Measurements from ENCODE around the gene PANX3.

PANX3 gene

GRCh38 chr11:124611064-124611463, at the start of gene PANX3:
Gene PANX3 (plus strand): TSS chr11:124611428. CDS start chr11:124611557, 129 bp downstream.
- Histone ChIP-seq H3K9ac (ENCODE audit: low read depth, low read length) (no peak within 1 kb of the TSS), H3K9me3 (ENCODE audit: control insufficient read depth, insufficient read depth, low read length) (no peaks in the 10 kb centered on the region), H3K36me3 (ENCODE audit: insufficient read depth, low read length) (no peaks in the 10 kb centered on the region), H3K4me1 (ENCODE audit: insufficient read depth, low read length) (no peaks in the 10 kb centered on the region)

- Histone ChIP-seq H3K9me3 (ENCODE audit: control insufficient read depth, insufficient read depth, low read length) (no peaks in the 10 kb centered on the region; the same call in 1 of the 2 replicates), H3K9ac (ENCODE audit: low read depth, low read length) (no peak within 1 kb of the TSS), H3K36me3 (ENCODE audit: insufficient read depth, low read length) (no peaks in the 10 kb centered on the region)
These were observed 41.5 kb upstream of the PANX3 start, which contains the start of gene OR8A1 for GRCh38 chr11:124569697-124570096. Gene OR8A1 (plus strand): TSS chr11:124569997. CDS start chr11:124570120, 123 bp downstream.

GRCh38 chr11:124570160-124570559, 41.1 kb upstream of the PANX3 start:
- Histone ChIP-seq H3K4me1 (ENCODE audit: insufficient read depth, low read length) (no peaks in the 10 kb centered on the region), H3K36me3 (ENCODE audit: insufficient read depth, low read length) (no peaks in the 10 kb centered on the region), H3K9me3 (ENCODE audit: control insufficient read depth, insufficient read depth, low read length) (no peaks in the 10 kb centered on the region; the same call in 1 of the 2 replicates), H3K9ac (ENCODE audit: low read depth, low read length) (no peak overlapping the region)

More at GRCh38 chr11:124569697-124570096, 41.5 kb upstream of the PANX3 start, which contains the start of gene OR8A1:
- no peaks in the 10 kb centered on the region for H3K4me1 ChIP-seq (ENCODE audit: insufficient read depth, low read length)

- H3K9me3 ChIP-seq (ENCODE audit: control insufficient read depth, insufficient read depth, low read length): no peaks in the 10 kb centered on the region; the same call in 1 of the 2 replicates
- H3K9ac ChIP-seq (ENCODE audit: low read depth, low read length): no peak overlapping the region
- no peaks in the 10 kb centered on the region for H3K36me3 ChIP-seq (ENCODE audit: insufficient read depth, low read length)
These were observed 33.4 kb upstream of the PANX3 start for GRCh38 chr11:124577716-124578427.

DNA sequence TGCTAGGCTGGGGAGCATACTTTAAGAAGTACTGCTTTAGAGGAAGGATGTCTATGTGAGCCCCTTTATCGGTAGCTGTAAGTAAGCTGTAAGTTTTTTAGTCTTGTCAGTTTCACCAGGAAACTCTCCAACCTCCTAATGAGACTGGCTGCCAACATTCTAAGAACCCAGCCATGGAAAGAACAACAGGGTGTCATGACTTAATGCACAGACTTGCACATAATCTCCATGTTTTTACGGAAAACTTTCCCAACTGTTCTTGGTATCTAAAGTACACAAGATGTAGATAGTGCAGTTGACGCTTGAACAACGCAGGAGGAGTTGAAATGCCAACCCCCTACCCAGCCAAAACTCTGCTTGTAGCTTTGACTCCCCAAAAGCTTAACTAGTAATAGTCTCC, 32.5 kb upstream of the PANX3 start:
- Histone ChIP-seq H3K9me3 (ENCODE audit: control insufficient read depth, insufficient read depth, low read length) (no peaks in the 10 kb centered on the region), H3K4me1 (ENCODE audit: insufficient read depth, low read length) (no peaks in the 10 kb centered on the region; the same call in 1 of the 2 replicates), H3K36me3 (ENCODE audit: insufficient read depth, low read length) (no peaks in the 10 kb centered on the region), H3K9ac (ENCODE audit: low read depth, low read length) (no peak overlapping the region)

More at GRCh38 chr11:124577716-124578427, 33.4 kb upstream of the PANX3 start:
- no peaks in the 10 kb centered on the region; the same call in 1 of the 2 replicates for H3K4me1 ChIP-seq (ENCODE audit: insufficient read depth, low read length)

DNA sequence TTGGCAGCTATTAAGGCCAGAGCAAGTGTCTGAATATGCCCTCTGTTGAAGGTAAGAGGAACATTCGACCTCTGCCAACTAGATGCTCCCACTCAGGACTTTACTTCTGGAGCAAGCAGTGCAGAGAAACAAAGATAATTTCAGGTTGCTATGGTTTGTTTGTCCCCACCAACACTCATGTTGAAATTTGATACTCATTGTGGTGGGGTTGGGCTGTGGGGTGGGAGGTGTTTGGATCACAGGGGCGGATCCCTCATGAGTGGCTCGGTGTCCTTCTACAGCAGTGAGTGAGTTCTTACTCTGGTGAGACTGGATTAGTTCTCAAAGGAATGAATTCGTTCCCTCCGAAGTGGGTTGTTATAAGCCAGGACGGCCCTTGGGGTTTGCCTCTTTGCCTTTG, 29.4 kb upstream of the PANX3 start:
- Histone ChIP-seq H3K36me3 (ENCODE audit: insufficient read depth, low read length) (no peaks in the 10 kb centered on the region), H3K9me3 (ENCODE audit: control insufficient read depth, insufficient read depth, low read length) (no peaks in the 10 kb centered on the region), H3K4me1 (ENCODE audit: insufficient read depth, low read length) (peaks cover 8% of the 10 kb centered on the region), H3K9ac (ENCODE audit: low read depth, low read length) (no peak overlapping the region)

DNA sequence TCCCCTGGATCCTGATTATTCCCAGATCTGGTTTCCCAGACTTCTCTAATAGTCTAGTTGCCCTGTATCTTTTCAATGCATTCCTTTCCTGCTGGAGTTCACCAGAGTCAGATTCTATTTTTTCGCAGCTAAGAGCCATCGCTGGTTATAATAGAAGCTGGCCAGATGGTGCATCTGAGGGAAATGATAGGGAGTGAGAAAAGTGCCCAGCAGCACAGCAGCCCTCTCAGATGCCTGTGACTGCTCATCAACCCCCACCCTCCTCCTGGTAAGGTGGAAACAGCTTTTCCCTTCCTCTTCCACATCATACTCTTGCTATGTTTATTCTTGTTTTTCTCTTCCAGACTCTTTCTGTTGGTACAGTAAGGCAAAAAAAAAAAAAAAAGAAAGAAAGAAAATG, 28.7 kb upstream of the PANX3 start:
- Histone ChIP-seq H3K9me3 (ENCODE audit: control insufficient read depth, insufficient read depth, low read length) (no peaks in the 10 kb centered on the region), H3K9ac (ENCODE audit: low read depth, low read length) (no peak overlapping the region), H3K4me1 (ENCODE audit: insufficient read depth, low read length) (peaks cover 8% of the 10 kb centered on the region), H3K36me3 (ENCODE audit: insufficient read depth, low read length) (no peaks in the 10 kb centered on the region)

DNA sequence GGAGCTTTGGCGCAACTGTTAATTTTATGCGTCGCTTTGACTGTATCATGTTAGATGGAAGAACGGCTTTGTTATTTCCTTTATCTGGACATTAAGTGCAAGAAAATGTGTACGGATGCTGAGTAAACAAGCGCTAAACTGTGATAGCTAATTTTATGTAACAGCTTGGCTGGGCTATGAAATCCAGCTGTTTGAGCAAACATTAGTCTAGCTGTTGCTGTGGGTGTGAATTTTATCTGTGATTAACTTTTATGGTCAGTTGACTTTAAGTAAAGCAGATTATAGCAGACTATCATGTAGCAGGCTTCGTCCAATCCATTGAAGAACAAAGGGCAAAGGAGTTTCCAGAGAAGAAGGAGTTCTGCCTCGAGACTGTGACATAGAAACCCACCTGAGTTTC, 27.4 kb upstream of the PANX3 start:
- H3K9ac ChIP-seq (ENCODE audit: low read depth, low read length): no peak overlapping the region
- peaks cover 8% of the 10 kb centered on the region for H3K4me1 ChIP-seq (ENCODE audit: insufficient read depth, low read length)
- no peaks in the 10 kb centered on the region for H3K36me3 ChIP-seq (ENCODE audit: insufficient read depth, low read length)
- H3K9me3 ChIP-seq (ENCODE audit: control insufficient read depth, insufficient read depth, low read length): no peaks in the 10 kb centered on the region

DNA sequence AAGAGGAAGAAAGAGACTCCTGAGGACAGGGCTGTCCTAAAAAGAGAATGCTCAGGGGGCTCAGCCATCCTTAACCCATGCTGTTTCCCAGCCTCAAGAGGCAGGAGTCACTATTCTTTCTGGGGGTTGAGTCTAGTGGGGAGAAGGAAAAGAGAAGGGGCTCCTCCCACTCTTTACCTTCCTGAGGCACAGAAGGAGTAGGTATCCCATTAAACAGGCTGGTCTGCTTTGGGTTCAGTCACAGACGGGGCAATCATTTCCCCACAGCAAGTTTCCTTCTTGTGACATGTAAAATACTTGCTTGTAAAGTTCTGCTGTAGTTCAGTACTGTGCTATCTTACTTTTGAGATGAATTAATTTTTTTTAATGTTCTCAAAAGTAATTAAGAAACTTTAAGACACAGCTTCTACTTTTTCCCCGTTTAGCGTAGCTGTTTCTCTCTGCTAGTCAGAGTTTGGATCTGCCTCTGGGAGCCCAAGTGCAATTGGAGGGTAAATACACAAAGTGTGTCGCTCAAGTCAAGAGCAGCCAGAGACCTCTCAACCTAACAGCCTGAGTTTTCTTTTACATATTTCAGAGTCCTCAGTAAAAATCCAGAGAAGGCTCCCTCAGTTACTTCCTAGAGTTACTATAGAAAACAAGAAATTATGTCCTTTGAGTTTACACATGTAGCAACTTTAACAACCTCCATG, 26.4 kb upstream of the PANX3 start:
- no peak overlapping the region for H3K9ac ChIP-seq (ENCODE audit: low read depth, low read length)
- no peaks in the 10 kb centered on the region for H3K36me3 ChIP-seq (ENCODE audit: insufficient read depth, low read length)
- H3K4me1 ChIP-seq (ENCODE audit: insufficient read depth, low read length): peaks cover 8% of the 10 kb centered on the region
- H3K9me3 ChIP-seq (ENCODE audit: control insufficient read depth, insufficient read depth, low read length): no peaks in the 10 kb centered on the region

- no peak overlapping the region for H3K9ac ChIP-seq (ENCODE audit: low read depth, low read length)
- peaks cover 8% of the 10 kb centered on the region for H3K4me1 ChIP-seq (ENCODE audit: insufficient read depth, low read length)
- H3K9me3 ChIP-seq (ENCODE audit: control insufficient read depth, insufficient read depth, low read length): no peaks in the 10 kb centered on the region
- no peaks in the 10 kb centered on the region for H3K36me3 ChIP-seq (ENCODE audit: insufficient read depth, low read length)
These were observed 24.9 kb upstream of the PANX3 start for GRCh38 chr11:124586238-124586860.

- H3K9me3 ChIP-seq (ENCODE audit: control insufficient read depth, insufficient read depth, low read length): no peaks in the 10 kb centered on the region
- no peak overlapping the region for H3K9ac ChIP-seq (ENCODE audit: low read depth, low read length)
- no peaks in the 10 kb centered on the region for H3K4me1 ChIP-seq (ENCODE audit: insufficient read depth, low read length)
- H3K36me3 ChIP-seq (ENCODE audit: insufficient read depth, low read length): no peaks in the 10 kb centered on the region
These were observed 19.8 kb upstream of the PANX3 start for GRCh38 chr11:124591430-124591829.

GRCh38 chr11:124592627-124593026, 18.6 kb upstream of the PANX3 start:
- Histone ChIP-seq H3K4me1 (ENCODE audit: insufficient read depth, low read length) (no peaks in the 10 kb centered on the region), H3K9ac (ENCODE audit: low read depth, low read length) (no peak overlapping the region), H3K36me3 (ENCODE audit: insufficient read depth, low read length) (no peaks in the 10 kb centered on the region), H3K9me3 (ENCODE audit: control insufficient read depth, insufficient read depth, low read length) (no peaks in the 10 kb centered on the region)

GRCh38 chr11:124595302-124595701, 15.9 kb upstream of the PANX3 start:
- no peaks in the 10 kb centered on the region for H3K4me1 ChIP-seq (ENCODE audit: insufficient read depth, low read length)
- H3K9ac ChIP-seq (ENCODE audit: low read depth, low read length): no peak overlapping the region
- no peaks in the 10 kb centered on the region for H3K36me3 ChIP-seq (ENCODE audit: insufficient read depth, low read length)
- no peaks in the 10 kb centered on the region for H3K9me3 ChIP-seq (ENCODE audit: control insufficient read depth, insufficient read depth, low read length)

GRCh38 chr11:124597626-124598025, 13.6 kb upstream of the PANX3 start:
- Histone ChIP-seq H3K4me1 (ENCODE audit: insufficient read depth, low read length) (peaks cover 10% of the 10 kb centered on the region; the same call in 1 of the 2 replicates), H3K9me3 (ENCODE audit: control insufficient read depth, insufficient read depth, low read length) (no peaks in the 10 kb centered on the region), H3K36me3 (ENCODE audit: insufficient read depth, low read length) (no peaks in the 10 kb centered on the region), H3K9ac (ENCODE audit: low read depth, low read length) (no peak overlapping the region)

Measured in ES-I3 (cell line).